HG02970 (cell line): ENCODE measurements around the gene CCDC74A.
A peak's percentile ranks its signal among the peaks of the same experiment; 100 is the strongest.
"Not testable (repeated sequence)": the region's sequence is repeated elsewhere in the genome, so short reads cannot be mapped to it uniquely, and the experiment has no call there.

Experiments used
- ATAC-seq: cut with Tn5 transposase; IDR thresholded peaks from one replicate; pipeline ENCODE4 v1.9.1; 2021; ENCODE audit warnings: mild to moderate bottlenecking, moderate library complexity, moderate number of reproducible peaks; ENCODE audit not compliant: unreplicated experiment, low FRiP score

Gene CCDC74A

GRCh38 chr2:131498321-131498973 lies 29.2 kb upstream of the CCDC74A start:
- peak; percentile 42 for ATAC-seq

GRCh38 chr2:131503587-131503986 lies 24.1 kb upstream of the CCDC74A start:
- not testable (repeated sequence) for ATAC-seq

DNA sequence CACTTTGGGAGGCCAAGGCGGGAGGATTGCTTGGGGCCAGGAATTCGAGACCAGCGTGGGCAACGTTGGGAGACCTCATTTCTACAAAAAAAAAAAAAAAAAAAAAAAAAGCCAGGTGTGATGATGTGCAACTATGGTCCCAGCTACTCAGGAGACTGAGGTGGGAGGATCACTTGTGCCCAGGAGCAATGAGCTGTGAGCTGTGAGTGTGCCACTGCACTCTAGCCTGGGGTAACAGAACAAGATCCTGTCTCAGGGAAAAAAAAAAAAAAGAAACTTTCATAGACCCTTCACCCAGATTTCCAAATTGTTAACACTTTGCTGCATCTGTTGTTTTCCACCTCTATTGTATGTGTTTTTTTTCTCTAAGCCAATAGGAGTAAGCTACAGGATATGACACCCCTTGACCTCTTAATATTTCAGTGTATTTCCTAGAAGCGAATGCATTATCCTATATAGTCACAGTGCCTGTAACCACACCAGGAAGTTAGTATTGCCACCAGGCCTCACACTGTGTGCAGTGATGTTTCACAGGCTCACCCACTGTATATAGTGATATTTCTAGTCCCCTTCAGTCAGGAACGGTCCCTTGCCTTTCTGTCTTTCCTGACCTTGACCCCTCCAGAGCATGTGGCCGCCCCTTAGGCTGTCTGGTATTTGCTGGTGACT lies 23.5 kb upstream of the CCDC74A start:
- ATAC-seq, result not testable (repeated sequence)

- ATAC-seq, result no peak
Observed at GRCh38 chr2:131509615-131510014, 18.1 kb upstream of the CCDC74A start.

DNA sequence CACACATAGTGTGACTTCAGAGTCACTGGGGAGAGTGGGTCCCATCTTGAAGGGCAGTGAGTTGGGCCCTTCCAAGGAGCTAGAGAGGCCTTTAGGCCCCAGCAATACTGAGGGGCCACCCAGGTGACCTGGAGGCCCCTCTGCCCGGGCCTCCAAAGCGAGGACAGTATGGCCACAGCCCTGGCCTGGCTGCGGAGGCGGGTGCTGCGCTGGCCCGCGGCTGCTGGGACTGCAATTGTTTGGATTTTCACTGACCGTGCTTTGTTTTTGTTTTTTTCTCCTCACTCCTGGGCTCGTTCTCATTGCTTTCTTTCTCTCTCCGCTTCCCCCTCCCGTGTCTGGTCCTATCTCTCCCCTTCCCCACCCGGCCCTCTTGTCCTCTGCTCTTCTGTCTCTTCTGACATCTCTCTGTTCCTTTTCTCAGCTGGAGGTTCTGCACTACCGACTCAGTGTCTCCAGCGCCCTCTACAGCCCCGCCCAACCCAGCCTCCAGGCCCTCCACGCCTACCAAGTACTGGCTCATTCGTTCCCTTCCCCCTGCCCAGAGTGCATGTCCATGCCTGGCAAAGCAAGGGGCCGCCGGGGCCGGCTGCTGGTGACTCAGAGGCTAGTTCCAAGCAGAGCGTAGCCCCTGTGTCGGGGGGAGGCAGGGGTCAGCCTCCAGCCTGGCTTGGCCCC lies 16.3 kb upstream of the CCDC74A start:
- not testable (repeated sequence) for ATAC-seq

DNA sequence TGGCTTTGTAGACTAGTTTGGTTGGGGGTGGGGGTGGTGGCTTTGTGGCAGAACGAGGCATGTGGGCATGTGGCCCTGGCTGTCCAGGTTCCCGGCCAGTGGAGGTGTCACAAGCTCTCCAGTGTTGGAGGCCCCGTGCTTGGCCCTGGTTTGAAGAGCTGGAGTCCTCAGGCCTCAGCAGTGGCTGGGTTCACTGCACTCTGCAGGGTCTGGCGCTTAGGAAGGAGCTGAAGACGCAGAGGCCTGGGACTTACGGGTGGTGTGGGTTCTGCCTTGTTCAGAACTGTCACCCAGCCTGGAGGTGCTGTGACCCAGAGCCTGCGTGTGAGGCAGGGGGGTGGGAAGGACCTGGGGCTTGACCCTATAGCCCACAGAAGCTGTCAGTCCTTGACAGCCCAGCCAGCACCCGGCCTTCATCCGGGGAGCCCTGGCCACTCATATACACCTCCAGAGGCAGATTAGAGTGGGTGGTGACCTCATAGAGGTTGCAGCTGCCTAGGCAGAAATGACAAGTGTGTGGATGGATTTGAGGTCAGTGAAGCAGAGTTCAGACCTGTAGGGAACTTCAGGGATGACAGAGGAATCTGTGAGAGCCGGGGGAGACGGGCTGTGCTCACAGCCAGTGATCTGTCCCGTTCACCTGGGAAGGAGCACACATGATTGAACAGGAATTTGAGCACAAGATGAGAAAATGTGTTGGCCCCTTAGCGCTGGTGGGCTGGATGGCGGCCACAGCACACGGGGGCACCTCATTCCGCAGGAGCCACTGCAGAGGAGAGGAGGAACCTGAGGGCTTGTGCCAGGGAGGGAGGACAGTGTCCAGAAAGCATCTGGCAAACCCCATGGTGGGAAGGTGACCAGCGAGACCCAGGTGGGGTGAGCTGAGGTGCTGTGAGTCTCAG lies 15.5 kb upstream of the CCDC74A start:
- ATAC-seq, result not testable (repeated sequence)

GRCh38 chr2:131514408-131515166 lies 13.1 kb upstream of the CCDC74A start:
- not testable (repeated sequence) for ATAC-seq

DNA sequence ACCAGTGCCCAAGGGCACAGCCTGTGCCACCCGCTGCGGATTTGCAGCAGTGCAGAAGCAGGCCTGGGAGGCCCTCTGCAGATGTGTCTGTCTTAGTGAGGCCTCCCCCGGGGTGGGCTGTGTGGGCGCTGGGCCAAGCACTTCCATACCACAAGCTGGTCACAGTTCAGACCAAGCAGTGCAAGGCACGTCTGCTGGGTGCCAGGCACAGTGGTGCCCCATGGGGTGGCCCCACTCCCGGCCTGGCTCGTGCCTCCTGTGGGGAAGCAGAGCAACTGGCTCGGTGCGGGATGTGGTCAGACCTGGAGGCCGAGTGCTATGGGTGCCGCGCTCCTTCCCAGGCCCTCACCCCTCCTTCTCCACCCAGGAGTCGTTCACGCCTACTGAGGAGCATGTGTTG lies 12.5 kb upstream of the CCDC74A start:
- not testable (repeated sequence) for ATAC-seq

DNA sequence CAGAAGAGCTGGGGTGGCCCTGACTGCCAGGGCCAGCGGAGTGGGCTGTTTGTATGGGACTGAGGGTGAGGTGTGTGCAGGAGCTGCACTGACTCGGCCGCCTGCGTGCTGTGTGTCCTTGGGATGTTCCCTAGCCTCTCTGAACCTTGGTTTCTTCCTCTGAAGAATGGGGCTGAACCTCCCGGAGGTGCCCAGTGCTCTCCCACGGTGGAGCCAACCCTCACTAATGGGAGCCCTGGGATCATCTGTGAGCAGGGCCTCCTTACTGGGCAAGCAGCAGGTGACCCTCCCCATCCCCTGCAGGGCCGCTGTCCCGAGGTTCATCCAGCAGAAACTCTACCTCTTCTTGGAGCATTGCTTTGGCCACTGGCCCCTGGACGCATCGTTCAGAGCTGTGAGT lies 11.7 kb upstream of the CCDC74A start:
- no peak for ATAC-seq

DNA sequence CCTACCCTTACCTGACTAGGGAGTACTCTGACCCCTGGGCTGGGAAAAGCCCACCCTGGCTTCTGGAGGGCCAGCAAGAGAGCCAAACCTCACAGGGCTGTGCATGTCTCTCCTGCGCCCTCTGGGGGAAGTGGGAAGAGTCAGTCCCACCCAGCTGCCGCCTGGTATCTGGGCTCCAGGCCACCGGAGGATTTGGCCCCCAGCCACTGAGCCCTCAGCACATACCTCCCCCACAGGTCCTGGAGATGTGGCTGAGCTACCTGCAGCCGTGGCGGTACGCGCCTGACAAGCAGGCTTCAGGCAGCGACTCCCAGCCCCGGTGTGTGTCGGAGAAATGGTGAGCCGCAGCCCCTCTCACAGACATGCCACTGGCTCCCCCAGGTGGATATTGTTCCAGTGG lies 11.1 kb upstream of the CCDC74A start:
- not testable (repeated sequence) for ATAC-seq

- ATAC-seq, result no peak
Observed at GRCh38 chr2:131517106-131517831, 10.4 kb upstream of the CCDC74A start.

DNA sequence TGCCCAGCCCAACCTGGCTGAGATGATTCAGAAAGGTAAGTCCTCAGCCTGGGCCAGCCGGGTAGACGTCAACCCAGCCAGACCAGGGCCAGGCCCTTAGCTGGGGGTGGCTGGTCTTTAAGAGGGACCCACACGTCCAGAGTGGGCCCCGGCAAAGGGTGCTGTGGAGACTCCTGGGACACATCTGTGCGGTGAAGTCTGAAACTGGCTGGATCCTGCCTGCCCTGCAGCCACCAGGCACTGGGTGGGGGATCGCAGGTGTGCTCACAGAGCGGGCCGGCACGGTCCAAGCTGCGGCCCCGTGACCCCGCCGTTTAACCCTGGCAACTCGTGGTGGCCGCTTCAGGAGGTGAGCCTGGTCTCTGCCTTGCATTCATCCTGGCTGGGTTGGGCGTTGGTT lies 9.8 kb upstream of the CCDC74A start:
- not testable (repeated sequence) for ATAC-seq

DNA sequence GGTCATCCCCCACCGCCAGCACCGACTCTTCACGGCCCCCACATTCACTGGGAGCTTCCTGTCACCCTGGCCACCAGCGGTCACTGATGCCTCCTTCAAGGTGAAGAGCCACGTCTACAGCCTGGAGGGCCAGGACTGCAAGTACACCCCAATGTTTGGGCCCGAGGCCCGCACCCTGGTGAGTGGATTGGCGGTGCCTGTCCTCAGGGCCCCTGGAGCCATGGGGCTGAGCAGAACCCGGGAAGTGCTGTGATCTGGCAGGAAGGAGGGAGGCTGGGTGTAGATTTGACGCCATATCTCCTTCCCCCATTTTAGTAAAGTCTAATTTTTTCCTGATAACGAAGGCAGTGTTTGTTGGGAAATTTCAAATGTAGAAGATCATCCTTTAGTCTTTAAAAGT lies 9.2 kb upstream of the CCDC74A start:
- ATAC-seq, result not testable (repeated sequence)

DNA sequence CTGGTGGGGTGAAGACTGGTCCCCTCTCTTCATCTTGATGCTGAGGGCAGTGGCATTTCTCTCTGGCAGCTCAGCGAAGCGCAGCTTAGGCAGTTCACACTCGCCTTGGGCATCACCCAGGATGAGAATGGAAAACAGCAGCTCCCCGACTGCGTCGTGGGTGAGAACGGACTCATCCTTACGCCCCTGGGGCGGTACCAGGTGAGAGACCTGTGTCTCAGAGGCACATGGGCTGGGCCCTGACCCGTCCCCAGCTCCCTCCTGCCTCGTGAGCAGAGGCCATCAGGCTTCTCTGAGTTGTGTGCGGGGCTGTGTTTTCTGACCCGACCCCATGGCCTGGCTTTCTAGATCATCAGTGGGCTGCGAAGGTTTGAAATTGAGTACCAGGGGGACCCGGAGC lies 8.2 kb upstream of the CCDC74A start:
- no peak for ATAC-seq

DNA sequence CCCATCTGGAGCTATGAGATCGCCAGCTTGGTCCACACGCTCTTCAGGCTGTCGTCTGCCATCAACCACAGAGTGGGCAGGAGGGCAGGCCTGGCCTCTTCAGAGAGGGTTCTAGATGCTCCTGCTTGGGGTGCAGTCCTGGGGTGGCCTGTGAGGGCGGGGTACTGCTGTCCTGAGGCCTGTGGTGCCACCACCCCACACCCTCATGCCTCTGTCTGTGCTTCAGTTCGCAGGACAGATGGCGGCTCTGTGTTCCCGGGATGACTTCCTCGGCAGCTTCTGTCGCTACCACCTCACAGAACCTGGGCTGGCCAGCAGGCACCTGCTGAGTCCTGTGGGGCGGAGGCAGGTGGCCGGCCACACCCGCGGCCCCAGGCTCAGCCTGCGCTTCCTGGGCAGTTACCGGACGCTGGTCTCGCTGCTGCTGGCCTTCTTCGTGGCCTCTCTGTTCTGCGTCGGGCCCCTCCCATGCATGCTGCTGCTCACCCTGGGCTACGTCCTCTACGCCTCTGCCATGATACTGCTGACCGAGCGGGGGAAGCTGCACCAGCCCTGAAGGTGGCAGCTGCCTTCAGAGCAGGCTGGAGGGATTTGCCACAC lies 7.7 kb upstream of the CCDC74A start:
- not testable (repeated sequence) for ATAC-seq

GRCh38 chr2:131520526-131520925 lies 7.2 kb upstream of the CCDC74A start:
- no peak for ATAC-seq

- not testable (repeated sequence) for ATAC-seq
Observed at GRCh38 chr2:131521524-131521923, 6.2 kb upstream of the CCDC74A start.

DNA sequence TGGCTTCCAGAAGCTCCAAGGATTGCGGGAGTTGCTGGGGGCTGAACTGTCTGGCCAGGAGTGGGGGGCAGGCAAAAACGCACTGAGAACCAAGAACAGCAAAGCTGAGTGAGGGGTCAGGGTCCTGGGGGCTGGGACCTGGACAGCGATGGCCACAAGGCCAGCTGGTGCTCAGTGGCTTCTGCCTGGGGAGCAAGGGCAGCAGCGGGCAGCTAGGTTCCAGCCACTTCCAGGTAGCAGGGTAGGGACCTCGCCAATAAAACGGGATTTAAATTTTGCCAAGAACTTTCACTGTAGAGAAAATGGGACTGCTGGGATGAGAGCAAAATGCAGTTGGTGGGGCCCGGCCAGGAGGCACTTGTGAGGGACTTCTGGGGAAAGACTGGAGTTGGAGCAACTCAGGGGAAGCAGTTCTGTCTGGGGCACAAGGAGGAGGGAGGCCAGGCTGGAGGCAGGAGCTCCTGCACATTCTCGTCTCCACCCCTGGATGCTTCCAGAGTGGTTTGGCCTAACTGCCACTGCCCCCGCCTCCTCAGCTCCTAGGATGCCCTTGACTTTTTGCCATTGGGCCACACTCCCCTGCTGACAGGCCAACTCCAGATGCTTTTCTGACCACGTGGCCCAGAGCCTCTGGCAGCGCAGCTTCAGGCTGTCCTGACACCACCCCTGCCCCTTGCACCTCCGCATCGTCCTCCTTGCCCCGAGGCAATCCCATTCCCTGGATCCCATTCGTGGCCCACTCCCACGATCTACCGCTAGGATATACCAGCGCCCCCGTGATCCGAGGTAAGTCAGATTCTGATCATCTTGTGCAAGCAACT lies 5.5 kb upstream of the CCDC74A start:
- no peak for ATAC-seq
